Limb (tissue), 2 donors: ENCODE measurements around the gene DDX23.
"Not testable (repeated sequence)": the region's sequence is repeated elsewhere in the genome, so short reads cannot be mapped to it uniquely, and the experiment has no call there.

Experiments used
- DNase-seq, 2 donors: peaks; one replicate each; pipeline ENCODE4 v3.0.0-alpha.2; 2016; ENCODE audit errors: extremely low spot score in 2 of 2

DDX23 gene

GRCh38 chr12:48862760-48863159 is 10.8 kb upstream of the DDX23 start:
- peak in 1 of 2 donors; percentile 65 for DNase-seq

DNA sequence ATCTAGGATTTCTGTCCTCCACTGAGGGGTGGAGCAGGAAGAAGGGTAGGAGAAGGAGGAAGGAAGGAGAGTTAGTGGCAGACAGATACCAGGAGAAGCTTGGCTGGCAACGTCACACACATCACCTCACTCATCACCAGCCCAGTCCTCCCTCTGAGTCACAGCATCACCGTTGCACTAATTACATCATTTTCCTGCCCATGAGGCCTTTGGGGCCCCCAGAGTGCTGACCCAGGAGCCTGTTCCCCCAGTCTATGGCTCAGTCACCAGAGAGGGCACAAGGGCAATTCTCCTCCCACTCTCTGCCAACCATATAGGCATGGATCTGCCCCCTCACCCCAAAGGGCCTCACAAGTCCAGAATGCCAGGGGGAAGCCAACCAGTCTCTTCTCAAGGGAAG is 9.1 kb upstream of the DDX23 start:
- no peak for DNase-seq

DNA sequence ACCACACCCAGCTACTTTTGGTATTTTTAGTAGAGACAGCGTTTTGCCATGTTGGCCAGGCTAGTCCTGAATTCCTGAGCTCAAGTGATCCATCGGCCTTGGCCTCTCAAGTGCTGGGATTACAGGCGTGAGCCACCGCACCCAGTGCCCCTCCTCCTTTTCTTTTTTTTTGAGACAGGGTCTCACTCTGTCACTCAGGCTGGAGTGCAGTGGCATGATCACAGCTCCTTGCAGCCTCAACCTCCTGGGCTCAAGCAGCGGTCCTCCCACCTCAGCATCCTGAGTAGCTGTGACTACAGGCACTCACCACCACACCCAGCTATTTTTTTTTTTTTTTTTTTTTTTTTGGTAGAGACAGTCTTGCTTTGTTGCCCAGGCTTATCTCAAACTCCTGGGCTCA is 8.3 kb upstream of the DDX23 start:
- DNase-seq: not testable (repeated sequence)

DNA sequence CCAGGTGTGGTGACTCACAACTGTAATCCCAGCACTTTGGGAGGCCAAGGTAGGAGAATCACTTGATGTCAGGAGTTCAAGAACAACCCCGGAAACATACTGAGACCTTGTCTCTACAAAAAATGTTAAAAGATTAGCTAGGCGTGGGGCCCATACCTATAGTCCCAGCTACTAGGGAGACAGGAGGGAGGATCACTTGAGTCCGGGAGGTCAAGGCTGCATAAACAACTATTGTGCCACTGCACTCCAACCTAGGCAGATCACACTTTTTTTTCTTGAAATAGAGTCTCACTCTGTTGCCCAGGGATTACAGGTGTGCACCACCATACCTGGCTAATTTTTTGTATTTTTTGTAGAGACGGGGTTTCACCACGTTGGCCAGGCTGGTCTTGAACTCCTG is 7.6 kb upstream of the DDX23 start:
- no peak for DNase-seq

- DNase-seq: no peak
Observed at GRCh38 chr12:48858043-48858442, 6.1 kb upstream of the DDX23 start.

DNA sequence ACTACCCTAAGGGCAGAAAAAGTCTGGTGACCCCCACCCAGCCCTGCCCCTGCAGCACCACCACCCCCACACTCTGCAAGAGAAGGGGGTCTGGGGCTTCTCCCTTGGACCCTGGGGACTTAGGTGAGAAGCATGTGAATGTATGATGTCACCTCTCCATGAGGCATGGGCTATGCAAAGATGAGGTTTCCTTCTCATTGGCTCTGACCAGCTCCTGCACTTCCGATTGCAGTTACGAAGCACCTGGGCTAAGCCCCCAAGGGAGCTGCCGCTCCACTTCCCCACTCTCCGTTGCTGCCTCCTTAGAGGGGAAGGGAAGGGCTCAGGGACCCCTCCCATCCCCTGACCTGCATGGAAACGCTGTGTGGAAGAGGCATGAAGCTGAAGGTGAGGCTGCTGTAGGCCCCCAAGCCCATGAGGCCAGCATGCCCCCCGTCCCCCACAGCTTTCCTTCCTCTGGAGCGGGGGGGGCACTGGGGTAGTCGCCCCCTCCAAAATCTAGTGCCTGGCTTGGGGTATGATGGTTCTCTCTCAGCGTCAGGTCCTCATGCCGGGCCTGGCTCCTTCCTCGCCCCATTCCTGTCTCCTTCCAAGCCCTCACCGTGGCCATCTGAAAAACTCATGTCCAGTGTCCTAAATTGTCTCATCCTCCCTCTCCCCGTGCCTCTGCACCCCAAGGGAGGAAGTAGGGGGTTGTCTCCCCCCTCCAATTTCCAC is 5.5 kb upstream of the DDX23 start:
- DNase-seq: no peak

DNA sequence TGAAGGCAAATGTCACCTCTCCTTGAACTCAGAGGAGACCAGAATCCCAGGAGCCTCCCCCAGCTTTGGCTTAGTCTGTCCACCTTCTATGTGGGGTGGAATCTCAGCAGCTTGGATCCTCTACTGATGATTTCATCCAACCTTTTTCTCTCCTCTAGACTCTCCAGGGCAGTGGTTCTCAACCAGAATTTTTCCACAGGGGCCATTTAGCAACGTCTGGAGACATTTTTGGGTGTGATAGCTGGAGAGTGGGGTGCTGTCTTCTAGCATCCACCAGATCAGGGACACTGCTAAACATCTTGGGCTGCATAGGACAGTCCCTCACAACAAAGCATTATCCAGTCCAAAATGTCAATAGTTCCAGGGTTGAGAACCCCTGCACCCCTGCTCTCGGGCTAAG is 4.4 kb upstream of the DDX23 start:
- no peak for DNase-seq

- not testable (repeated sequence) for DNase-seq
Observed at GRCh38 chr12:48854932-48855331, 3.0 kb upstream of the DDX23 start.

DNA sequence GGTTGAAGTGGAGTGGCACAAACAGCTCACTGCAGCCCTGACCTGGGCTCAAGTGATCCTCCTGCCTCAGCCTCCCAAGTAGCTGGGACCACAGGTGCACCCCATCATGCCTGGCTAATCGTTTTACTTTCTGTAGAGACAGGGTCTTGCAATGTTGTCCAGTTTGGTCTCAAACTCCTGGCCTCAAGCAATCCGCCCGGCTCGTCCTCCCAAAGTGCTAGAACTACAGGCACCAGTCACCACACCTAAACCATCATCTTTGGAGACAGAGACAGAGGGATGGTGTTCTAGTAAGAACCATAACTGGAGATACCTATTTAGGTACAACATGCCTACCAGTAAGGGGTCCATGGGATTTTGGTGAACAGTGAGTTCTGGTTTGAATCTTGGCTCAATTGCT is 2.5 kb upstream of the DDX23 start:
- no peak for DNase-seq

DNA sequence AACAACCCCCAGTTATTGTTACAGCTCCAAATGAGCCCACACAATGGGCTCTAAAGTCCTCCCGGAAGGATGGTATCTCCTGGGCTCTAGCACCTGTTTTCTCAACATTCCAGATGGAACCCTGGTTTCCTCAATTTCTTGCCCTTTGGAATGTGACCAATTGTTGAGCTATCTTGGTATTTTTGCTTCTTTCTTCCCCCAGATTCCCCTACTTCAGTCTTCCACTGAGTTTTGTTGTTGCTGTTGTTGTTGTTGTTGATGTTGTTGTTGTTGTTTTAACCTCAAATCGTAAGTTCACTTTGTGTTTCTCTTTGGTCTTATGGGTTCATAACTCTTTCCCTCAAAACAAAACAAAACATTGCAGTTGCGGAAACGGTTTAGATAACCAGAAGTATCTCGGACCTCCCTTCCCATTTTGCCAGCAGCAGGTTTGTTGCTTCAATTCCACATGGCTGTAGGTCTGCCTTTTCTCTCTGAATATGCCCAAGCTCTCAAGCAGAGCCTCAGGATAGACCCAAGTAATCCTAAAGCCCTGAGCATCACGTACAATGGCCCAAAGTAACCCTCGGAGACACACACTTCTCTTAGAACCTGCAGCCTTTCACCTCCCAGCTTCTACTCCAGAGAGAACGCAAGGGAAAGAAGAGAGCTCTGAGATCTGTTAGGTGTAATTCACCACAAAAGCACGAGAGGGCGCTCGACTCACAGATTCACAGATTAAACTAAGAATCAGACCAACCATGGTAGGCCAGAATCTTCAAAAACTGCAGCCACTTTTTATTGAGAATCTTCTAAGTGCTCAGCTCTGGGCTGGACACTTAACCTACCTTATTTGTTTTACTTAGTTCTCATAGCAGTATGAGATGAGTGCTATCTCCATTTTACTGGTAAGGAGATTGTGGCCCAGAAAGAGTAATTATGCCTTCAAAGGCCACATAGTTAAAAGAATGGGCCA is 1.0 kb upstream of the DDX23 start:
- DNase-seq: peak; percentile 90

GRCh38 chr12:48842021-48842420 is 9.9 kb downstream of the DDX23 start:
- DNase-seq: not testable (repeated sequence)

- DNase-seq: no peak
Observed at GRCh38 chr12:48838048-48838447, 13.9 kb downstream of the DDX23 start.

DNA sequence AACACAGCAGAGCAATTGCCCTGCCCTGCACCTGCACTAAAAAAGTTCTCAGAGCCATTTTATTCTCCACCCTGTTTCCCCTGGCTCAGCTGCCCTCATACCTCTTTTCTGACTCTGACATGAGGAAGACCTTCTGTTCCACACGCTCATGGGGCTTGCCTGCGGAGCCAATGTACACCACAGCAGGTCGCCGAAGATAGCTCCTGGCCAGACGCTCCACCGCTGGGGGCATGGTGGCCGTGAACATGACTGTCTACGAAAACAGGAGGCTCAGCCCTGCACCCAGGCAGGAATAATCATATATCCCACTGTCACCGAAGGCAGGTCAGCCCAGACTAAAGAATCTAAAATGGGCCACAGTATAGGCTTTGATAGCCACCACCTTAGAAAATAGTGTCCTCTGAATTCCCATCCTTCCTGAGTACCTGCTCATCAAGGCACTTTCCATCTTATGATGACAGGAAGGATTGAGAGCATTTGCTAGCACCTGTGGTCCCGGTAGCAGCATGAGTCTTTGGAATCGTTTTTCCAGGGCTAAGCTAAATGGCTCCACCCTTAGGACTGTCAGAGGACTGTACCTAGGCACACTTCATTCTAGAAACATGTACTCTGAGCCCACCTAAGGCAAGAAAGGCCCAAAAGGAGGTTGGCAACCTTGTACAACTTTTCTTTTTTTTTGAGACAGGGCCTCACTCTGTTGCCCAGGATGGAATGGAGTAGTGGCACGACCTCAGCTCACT is 19.5 kb downstream of the DDX23 start:
- DNase-seq: no peak

DNA sequence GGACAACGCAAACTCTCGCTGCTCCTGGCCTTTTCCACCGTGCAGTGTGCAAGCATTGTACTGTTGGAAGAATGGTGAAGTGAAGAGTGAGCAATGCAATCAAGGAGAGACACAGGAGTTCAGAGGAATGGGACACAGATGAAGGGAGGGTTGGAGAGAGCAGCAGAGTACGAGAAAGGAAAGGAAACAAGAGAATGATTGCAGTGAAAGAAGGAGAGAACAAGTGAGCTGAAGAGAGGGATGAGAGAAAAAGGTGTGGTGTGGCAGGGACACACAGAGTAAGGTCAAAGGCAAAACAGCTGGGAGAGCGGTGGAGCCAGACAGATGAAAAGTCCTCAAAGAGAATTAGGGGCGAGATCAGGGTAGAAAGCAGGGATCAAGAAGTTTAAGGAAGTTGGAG is 20.7 kb downstream of the DDX23 start:
- DNase-seq: no peak

DNA sequence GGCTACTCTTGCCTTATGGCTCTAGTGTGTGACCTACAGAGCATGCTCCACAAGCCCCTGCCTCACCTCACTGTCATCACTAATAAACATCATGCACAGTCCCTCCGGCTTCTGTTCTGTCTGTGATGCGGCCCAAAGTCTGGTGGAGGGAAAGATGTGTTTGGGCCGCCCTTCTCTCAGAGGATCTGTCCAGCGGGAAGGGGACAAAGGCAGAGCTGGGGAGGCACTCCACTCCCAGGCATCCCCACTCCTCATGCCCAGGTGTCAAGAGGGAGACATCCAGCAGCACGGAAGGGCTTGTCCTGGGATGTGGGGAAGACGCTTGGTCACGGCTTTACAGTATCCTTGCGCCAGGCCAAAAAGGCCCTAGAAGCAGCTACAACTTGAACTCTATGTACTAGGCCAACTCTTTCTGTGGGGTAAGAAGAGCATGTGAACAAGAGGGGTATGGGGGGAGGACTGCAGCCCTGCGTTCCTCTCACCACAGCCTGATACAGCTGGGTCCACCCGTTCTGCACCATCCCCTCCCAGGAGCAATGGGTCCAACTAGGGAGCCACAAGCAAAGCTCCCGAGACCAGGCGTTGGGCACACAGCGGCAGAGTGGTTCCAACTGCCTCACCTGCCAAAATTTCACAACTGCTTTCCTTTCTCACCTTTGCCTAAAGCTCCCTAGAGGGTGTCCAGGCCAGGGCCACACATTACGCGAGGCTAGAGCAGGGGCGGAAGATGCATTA is 23.0 kb downstream of the DDX23 start:
- DNase-seq: no peak

- DNase-seq: no peak
Observed at GRCh38 chr12:48828293-48828692, 23.7 kb downstream of the DDX23 start.

GRCh38 chr12:48827513-48828096 is 24.4 kb downstream of the DDX23 start:
- no peak for DNase-seq

GRCh38 chr12:48827026-48827425 is 24.9 kb downstream of the DDX23 start:
- DNase-seq: no peak

- no peak for DNase-seq
Observed at GRCh38 chr12:48826209-48826855, 25.6 kb downstream of the DDX23 start.

DNA sequence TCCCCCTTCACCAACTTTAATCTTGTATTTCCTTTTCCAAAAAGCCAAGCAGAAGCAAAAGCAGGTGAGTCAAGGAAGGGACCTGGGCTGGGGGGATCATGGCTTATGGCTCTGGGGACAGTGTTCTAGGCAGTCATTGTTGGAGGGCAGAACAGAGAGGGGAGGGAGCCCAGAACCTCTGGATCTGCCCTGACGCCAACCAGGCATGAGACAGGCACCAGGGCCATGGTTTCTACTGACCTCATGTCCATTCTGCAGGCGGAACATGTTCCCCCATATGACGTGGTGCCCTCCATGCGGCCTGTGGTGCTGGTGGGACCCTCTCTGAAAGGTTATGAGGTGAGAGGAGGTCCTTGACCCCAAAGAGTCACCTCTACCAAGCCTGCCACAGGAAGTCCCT is 27.1 kb downstream of the DDX23 start:
- DNase-seq: no peak
